Activated CD4-positive, alpha-beta T cell treated with anti-CD3 and anti-CD28 coated beads, Interleukin-2, amount 10 ng/mL, durations not matched to agents 24 days and 14 days (primary cell): Measurements from ENCODE around the gene ATG10. TPM values are rescaled to one million over a fixed set of nuclear protein-coding genes. Genes with fewer than 3 reads are reported as not detected.
"Not testable (repeated sequence)": the region's sequence is repeated elsewhere in the genome, so short reads cannot be mapped to it uniquely, and the experiment has no call there.

Experiments used
- DNase-seq: peaks from one replicate; pipeline ENCODE4 v3.0.0; 2022
- H3K27ac Mint-ChIP-seq: one replicate; pipeline ENCODE4 v1.8.0; 2022; ENCODE audit warnings: mild to moderate bottlenecking, mixed read lengths
- H3K27me3 Mint-ChIP-seq: one replicate; pipeline ENCODE4 v1.8.0; 2022; ENCODE audit warnings: mixed read lengths
- H3K36me3 Mint-ChIP-seq: one replicate; pipeline ENCODE4 v1.8.0; 2022; ENCODE audit warnings: low read depth, mild to moderate bottlenecking, mixed read lengths
- H3K4me1 Mint-ChIP-seq: one replicate; pipeline ENCODE4 v1.8.0; 2021; ENCODE audit warnings: mixed read lengths
- H3K4me3 Mint-ChIP-seq: one replicate; pipeline ENCODE4 v1.8.0; 2022; ENCODE audit warnings: mild to moderate bottlenecking, moderate library complexity, mixed read lengths
- H3K9me3 Mint-ChIP-seq: one replicate; pipeline ENCODE4 v1.8.0; 2021; ENCODE audit warnings: mixed read lengths
- intact Hi-C: fragments of 100-400 bp; cut with micrococcal nuclease; formaldehyde crosslinking; loops from one replicate; pipeline ENCODE4 v1.15.1; 2023
- total RNA-seq: library from RNA; stranded (reverse); gene quantifications from 2 replicates; pipeline ENCODE4 v1.2.3, GENCODE V29; 2022

The ATG10 gene
- total RNA-seq, 1 donor from 2014 or later: 5.9 TPM

DNA sequence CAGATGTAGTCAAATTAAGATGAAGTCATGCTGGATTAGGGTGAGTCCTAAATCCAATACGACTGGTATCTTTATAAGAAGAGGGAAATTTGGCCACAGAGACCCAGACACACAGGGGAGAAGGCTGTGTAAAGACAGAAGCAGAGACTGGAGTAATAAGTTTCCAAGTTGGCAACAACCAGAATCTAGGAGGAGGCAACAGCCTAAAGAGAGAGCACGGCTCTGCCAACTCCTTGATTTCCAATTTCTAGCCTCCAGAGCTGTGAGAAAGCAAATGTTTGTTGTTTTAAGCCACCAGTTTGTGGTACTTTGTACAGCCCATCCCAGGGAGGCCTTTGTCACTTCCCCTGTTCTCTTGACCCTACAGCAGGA, 74.4 kb downstream of the ATG10 start:
- H3K9me3 Mint-ChIP-seq: peaks cover 13% of the 10 kb centered on the region
- H3K27ac Mint-ChIP-seq: no peak overlapping the region
- no peaks in the 10 kb centered on the region for H3K4me1 Mint-ChIP-seq
- H3K36me3 Mint-ChIP-seq: peaks cover 4% of the 10 kb centered on the region
- no peak for DNase-seq
- no peak overlapping the region for H3K4me3 Mint-ChIP-seq
- no peaks in the 10 kb centered on the region for H3K27me3 Mint-ChIP-seq
- intact Hi-C loops: no loop called here

- Mint-ChIP-seq H3K9me3 (peaks cover 6% of the 10 kb centered on the region), H3K4me1 (no peaks in the 10 kb centered on the region), H3K36me3 (no peaks in the 10 kb centered on the region), H3K27me3 (no peaks in the 10 kb centered on the region), H3K27ac (no peak overlapping the region), H3K4me3 (no peak overlapping the region)
- DNase-seq: no peak
- intact Hi-C loops: no loop called here
Observed at GRCh38 chr5:82050955-82051354, 79.1 kb downstream of the ATG10 start.

GRCh38 chr5:82054004-82054710, 82.3 kb downstream of the ATG10 start:
- H3K4me3 Mint-ChIP-seq: no peak overlapping the region
- no peak for DNase-seq
- H3K4me1 Mint-ChIP-seq: no peaks in the 10 kb centered on the region
- intact Hi-C loops: no loop called here
- peaks cover 3% of the 10 kb centered on the region for H3K9me3 Mint-ChIP-seq
- no peak overlapping the region for H3K27ac Mint-ChIP-seq
- H3K36me3 Mint-ChIP-seq: no peaks in the 10 kb centered on the region
- H3K27me3 Mint-ChIP-seq: no peaks in the 10 kb centered on the region

- intact Hi-C loops: no loop called here
- DNase-seq: no peak
- Mint-ChIP-seq H3K27ac (no peak overlapping the region), H3K36me3 (no peaks in the 10 kb centered on the region), H3K4me3 (no peak overlapping the region), H3K27me3 (no peaks in the 10 kb centered on the region), H3K9me3 (no peaks in the 10 kb centered on the region), H3K4me1 (peaks cover 2% of the 10 kb centered on the region)
Observed at GRCh38 chr5:82057051-82057450, 85.2 kb downstream of the ATG10 start.

- H3K4me1 Mint-ChIP-seq: peaks cover 2% of the 10 kb centered on the region
- H3K4me3 Mint-ChIP-seq: no peak overlapping the region
- H3K27ac Mint-ChIP-seq: no peak overlapping the region
- H3K27me3 Mint-ChIP-seq: no peaks in the 10 kb centered on the region
- H3K9me3 Mint-ChIP-seq: no peaks in the 10 kb centered on the region
- DNase-seq: no peak
- no peaks in the 10 kb centered on the region for H3K36me3 Mint-ChIP-seq
- intact Hi-C loops: no loop called here
Observed at GRCh38 chr5:82058710-82059109, 86.9 kb downstream of the ATG10 start.

GRCh38 chr5:82066791-82067190, 95.0 kb downstream of the ATG10 start:
- H3K4me3 Mint-ChIP-seq: no peak overlapping the region
- no peaks in the 10 kb centered on the region for H3K27me3 Mint-ChIP-seq
- no peaks in the 10 kb centered on the region for H3K36me3 Mint-ChIP-seq
- no peak overlapping the region for H3K27ac Mint-ChIP-seq
- no peak for DNase-seq
- peaks cover 4% of the 10 kb centered on the region for H3K4me1 Mint-ChIP-seq
- intact Hi-C loops: no loop called here
- H3K9me3 Mint-ChIP-seq: no peaks in the 10 kb centered on the region

GRCh38 chr5:82068042-82068441, 96.2 kb downstream of the ATG10 start:
- H3K27me3 Mint-ChIP-seq, intact Hi-C loops, H3K9me3 Mint-ChIP-seq, H3K36me3 Mint-ChIP-seq, DNase-seq, H3K27ac Mint-ChIP-seq, H3K4me1 Mint-ChIP-seq: not testable (repeated sequence)
- peak overlapping the region; percentile 14 for H3K4me3 Mint-ChIP-seq

GRCh38 chr5:82068723-82069122, 96.9 kb downstream of the ATG10 start:
- peak overlapping the region; percentile 19 for H3K4me3 Mint-ChIP-seq
- H3K27ac Mint-ChIP-seq: no peak overlapping the region
- H3K27me3 Mint-ChIP-seq: no peaks in the 10 kb centered on the region
- intact Hi-C loops: no loop called here
- H3K9me3 Mint-ChIP-seq: no peaks in the 10 kb centered on the region
- H3K36me3 Mint-ChIP-seq: no peaks in the 10 kb centered on the region
- H3K4me1 Mint-ChIP-seq: peaks cover 4% of the 10 kb centered on the region
- DNase-seq: no peak

- Mint-ChIP-seq H3K27me3 (no peaks in the 10 kb centered on the region), H3K27ac (no peak overlapping the region), H3K36me3 (no peaks in the 10 kb centered on the region), H3K4me3 (no peak overlapping the region), H3K4me1 (peaks cover 4% of the 10 kb centered on the region), H3K9me3 (no peaks in the 10 kb centered on the region)
- no peak for DNase-seq
- intact Hi-C loops: no loop called here
Observed at GRCh38 chr5:82072138-82072537, 100.3 kb downstream of the ATG10 start.

DNA sequence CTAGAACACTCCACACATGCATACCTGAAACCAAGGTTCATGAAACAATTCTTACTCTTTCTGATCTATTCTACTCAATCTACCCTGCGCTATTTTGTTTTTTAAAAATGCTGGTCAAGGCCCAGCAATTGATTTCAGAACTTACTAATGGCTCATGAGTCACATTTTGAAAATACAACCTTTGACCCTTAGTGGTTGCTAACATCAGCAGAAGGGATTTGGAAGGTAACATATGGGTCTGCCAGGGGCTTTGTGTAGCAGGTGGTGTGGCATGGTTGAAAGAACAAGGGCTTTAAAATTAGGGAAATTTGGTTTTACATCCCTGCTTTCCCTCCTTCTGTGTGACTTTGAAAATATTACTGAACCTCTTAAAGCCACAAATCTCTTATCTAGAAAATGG, 101.4 kb downstream of the ATG10 start:
- Mint-ChIP-seq H3K4me3 (no peak overlapping the region), H3K4me1 (peaks cover 3% of the 10 kb centered on the region), H3K36me3 (no peaks in the 10 kb centered on the region), H3K27me3 (no peaks in the 10 kb centered on the region), H3K27ac (no peak overlapping the region), H3K9me3 (no peaks in the 10 kb centered on the region)
- intact Hi-C loops: no loop called here
- DNase-seq: no peak

GRCh38 chr5:82074950-82075349, 103.1 kb downstream of the ATG10 start:
- no peak for DNase-seq
- H3K27me3 Mint-ChIP-seq: no peaks in the 10 kb centered on the region
- no peak overlapping the region for H3K27ac Mint-ChIP-seq
- intact Hi-C loops: no loop called here
- no peaks in the 10 kb centered on the region for H3K4me1 Mint-ChIP-seq
- no peaks in the 10 kb centered on the region for H3K9me3 Mint-ChIP-seq
- H3K4me3 Mint-ChIP-seq: no peak overlapping the region
- no peaks in the 10 kb centered on the region for H3K36me3 Mint-ChIP-seq

DNA sequence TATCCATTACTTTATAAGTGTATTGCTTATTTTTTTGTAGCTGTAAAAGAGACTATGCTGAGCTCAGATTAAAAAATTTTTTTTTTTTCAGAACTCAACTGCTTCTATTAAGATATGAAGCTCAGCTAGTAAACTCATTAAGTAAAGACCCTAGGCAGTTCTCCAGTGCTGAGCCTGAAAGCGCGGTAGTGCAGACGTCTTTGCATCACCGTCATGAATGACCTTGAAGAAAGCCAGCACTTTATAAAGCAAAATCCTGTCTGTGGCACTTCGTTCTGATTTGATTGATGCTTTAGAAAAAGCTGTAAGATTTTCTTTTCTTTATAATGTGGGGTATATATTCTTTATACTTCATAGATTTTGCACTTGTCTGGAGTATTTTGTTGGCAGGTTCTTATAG, 105.7 kb downstream of the ATG10 start:
- Mint-ChIP-seq H3K27me3 (no peaks in the 10 kb centered on the region), H3K4me1 (no peaks in the 10 kb centered on the region), H3K4me3 (no peak overlapping the region), H3K36me3 (no peaks in the 10 kb centered on the region), H3K27ac (no peak overlapping the region), H3K9me3 (peaks cover 7% of the 10 kb centered on the region)
- intact Hi-C loops: no loop called here
- no peak for DNase-seq

DNA sequence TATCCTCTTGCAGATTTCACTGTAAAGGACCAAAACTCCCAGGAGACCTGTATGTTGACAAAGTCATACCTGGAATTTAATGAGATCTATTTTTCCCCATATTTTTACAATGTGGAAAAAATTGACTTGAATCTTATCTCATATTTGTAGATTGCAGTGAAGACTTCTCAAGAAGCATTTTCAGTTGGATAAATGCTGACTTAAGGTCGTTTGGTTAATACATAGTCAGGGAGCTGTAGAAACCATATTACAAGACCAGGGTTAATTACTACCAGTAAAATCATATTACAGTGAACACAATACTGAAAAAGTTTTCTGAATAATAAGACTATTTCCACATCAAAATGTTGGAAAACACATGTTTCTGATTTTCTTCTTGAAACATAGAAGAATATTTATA, 119.8 kb downstream of the ATG10 start:
- Mint-ChIP-seq H3K27me3 (no peaks in the 10 kb centered on the region), H3K36me3 (peaks cover 4% of the 10 kb centered on the region), H3K4me1 (peaks cover 5% of the 10 kb centered on the region), H3K27ac (no peak overlapping the region), H3K4me3 (no peak overlapping the region), H3K9me3 (peaks cover 17% of the 10 kb centered on the region)
- intact Hi-C loops: no loop called here
- no peak for DNase-seq

- H3K27me3 Mint-ChIP-seq: no peaks in the 10 kb centered on the region
- peaks cover 2% of the 10 kb centered on the region for H3K36me3 Mint-ChIP-seq
- H3K27ac Mint-ChIP-seq: no peak overlapping the region
- H3K4me3 Mint-ChIP-seq: no peak overlapping the region
- intact Hi-C loops: no loop called here
- peaks cover 9% of the 10 kb centered on the region for H3K4me1 Mint-ChIP-seq
- peaks cover 10% of the 10 kb centered on the region for H3K9me3 Mint-ChIP-seq
- DNase-seq: no peak
Observed at GRCh38 chr5:82095536-82095935, 123.7 kb downstream of the ATG10 start.

DNA sequence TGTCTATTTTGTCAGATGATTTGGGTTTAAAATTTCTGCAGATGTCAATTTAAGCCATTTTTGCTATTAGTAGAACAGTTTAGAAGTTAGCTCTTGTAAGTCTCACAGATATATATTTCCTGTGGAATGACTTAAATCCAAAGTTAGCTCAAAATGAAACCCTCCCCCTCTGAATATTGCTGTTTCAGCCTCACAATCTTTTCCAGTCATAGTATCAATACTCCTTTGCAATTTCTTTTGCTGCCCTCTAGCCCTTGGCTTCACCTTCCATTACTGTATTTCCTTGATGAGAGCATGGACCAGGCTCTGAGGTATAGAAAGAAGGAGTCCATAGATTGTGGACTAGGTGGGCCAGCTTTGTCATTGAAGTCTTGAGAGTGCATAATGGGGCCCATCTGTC, 124.4 kb downstream of the ATG10 start:
- Mint-ChIP-seq H3K27ac (no peak overlapping the region), H3K27me3 (no peaks in the 10 kb centered on the region), H3K4me1 (peaks cover 10% of the 10 kb centered on the region), H3K4me3 (no peak overlapping the region), H3K9me3 (peaks cover 10% of the 10 kb centered on the region), H3K36me3 (peaks cover 2% of the 10 kb centered on the region)
- intact Hi-C loops: no loop called here
- no peak for DNase-seq
